GM12873 (cell line): ENCODE data around the gene TRIM42.
A peak's percentile ranks its signal among the peaks of the same experiment; 100 is the strongest.

Experiments used
- TF ChIP-seq, protein P1 (sequence below): IDR thresholded peaks from 2 replicates; pipeline ENCODE4 v1.5.1; 2012; ENCODE audit warnings: low read depth, mild to moderate bottlenecking, moderate library complexity, low read length, control low read depth; ENCODE audit not compliant: insufficient read depth; ENCODE audit errors: missing control alignments

The TRIM42 gene

DNA sequence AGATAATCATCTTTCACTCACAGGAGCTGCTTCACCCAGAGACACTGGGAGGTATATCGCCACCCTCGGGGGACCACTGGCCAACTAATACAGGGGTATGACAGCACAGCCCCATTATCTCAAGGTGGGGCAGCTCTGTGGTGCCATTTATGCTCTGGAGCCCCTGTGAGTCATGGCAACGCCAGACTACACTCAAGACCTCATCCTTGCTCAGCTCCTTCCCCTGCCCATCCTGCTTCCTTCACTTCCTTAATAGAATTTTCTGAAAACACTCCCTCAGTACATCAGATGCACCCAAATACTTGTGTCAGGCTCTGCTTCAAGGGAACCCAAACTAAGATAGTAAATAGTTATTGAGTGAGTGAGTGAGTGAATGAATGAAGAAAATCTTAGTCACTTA is 45.7 kb downstream of the TRIM42 start:
- TF ChIP-seq, protein P1, sequence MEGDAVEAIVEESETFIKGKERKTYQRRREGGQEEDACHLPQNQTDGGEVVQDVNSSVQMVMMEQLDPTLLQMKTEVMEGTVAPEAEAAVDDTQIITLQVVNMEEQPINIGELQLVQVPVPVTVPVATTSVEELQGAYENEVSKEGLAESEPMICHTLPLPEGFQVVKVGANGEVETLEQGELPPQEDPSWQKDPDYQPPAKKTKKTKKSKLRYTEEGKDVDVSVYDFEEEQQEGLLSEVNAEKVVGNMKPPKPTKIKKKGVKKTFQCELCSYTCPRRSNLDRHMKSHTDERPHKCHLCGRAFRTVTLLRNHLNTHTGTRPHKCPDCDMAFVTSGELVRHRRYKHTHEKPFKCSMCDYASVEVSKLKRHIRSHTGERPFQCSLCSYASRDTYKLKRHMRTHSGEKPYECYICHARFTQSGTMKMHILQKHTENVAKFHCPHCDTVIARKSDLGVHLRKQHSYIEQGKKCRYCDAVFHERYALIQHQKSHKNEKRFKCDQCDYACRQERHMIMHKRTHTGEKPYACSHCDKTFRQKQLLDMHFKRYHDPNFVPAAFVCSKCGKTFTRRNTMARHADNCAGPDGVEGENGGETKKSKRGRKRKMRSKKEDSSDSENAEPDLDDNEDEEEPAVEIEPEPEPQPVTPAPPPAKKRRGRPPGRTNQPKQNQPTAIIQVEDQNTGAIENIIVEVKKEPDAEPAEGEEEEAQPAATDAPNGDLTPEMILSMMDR: no peak

DNA sequence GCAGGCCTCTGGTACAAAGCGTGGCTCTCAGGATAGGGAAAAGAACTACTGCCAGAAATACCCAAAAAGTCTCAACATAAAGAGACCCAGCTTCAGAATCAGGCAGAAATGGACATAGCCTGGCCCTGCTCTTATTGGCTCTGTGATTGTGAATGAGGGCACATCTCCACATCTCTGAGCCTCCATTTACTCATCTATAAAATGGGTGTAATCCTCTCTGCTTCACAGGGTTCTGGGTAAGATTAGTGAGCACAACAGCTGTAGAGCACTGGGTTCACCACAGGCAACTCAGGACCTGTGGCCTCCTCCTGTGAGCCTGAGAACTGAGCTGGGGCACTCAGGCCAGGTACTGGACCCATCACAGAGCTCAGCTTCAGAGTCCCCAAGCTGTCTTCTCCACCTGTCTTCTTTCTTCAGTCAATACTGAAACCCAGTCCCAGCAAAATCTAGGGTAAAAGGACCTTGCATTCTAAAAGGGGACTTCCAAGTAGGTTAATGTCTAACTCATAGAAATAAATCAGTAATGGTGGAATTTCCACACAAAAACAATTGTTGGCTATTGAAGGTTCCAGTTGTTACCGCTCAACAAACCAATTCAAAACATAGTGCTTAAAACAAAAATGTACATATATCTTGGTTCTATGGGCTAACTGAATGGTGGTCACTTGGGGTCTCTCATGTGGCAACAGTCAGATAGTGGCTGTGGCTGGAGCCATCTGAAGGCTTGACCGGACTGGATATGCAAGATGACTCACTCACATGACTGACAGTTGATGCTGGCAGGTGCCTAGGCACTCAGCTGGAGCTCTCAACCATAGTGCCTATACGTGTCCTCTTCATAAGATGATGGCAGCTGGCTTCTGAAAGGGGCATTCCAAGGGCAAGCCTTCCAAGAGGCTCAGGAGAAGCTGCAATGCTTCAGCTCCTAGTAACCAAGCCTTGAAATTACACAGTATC is 47.3 kb downstream of the TRIM42 start:
- TF ChIP-seq, protein P1: no peak

DNA sequence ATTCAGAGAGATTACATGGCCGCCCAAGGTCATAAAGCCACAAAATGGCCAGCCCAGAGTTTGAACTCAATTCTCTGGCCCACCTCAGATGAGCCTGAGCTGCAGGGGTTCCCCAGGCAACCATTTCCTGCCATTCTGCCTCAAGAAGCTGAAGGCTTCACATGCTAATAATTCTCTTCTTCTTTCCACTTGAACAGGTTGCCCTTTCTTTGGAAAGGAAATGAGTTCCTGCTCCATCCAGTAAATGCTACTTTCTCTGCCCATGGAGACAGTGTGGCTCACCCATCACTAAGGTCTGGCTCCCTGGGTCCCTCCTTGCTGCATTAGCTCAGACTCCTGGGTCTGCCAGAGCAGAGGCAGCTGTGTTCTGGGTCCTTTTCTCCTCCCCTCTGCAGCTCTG is 48.2 kb downstream of the TRIM42 start:
- TF ChIP-seq, protein P1: no peak

DNA sequence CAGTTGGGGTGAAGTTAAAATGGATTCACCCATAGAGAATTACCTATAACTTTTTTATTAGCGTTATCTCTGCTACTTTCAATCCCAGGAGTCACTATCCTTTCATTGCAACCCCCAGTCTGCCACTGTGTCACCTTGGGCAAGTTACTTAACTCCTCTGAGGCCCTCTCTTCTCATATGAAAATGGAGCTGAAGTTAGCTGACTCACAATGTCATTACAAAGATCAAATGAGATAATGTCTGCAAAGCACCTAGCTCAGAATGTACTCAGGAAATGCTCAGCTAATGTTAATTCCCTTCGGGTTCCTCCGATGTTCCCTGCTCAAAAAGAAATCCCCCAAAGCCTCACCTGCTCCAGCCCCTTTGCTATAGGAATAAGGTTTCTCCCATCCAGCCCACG is 50.0 kb downstream of the TRIM42 start:
- TF ChIP-seq, protein P1: no peak

DNA sequence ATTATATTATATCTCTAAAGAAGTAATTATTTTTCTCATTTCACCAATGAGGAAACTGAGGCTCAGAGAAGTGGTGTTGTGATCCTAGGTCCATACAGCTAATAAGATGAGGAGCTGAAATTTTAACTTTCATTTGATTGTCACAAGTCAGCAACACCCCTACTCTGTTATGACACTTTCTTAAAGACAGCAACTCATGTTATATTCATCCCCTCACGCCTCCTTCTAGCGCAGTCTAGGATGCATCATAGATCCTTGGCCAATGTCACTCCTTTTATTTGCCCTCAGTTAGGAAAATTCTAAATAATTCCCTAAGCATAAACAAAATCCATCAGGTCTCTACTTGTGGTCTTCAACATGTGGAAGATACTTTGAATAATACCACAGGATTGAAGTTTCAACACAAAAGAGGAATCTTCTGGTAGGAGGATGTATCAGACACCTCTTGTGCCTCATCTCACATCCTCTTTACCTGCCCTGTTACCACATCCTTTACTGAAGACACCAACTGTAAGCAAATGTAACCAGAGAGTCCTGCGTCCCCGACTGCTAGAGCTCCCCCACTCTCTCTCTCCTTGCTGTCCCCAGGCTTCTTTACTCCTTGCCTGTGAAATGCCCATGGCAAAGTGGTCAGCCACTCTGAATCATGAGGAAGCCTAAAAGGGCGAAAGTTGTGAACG is 53.7 kb downstream of the TRIM42 start:
- TF ChIP-seq, protein P1: no peak

DNA sequence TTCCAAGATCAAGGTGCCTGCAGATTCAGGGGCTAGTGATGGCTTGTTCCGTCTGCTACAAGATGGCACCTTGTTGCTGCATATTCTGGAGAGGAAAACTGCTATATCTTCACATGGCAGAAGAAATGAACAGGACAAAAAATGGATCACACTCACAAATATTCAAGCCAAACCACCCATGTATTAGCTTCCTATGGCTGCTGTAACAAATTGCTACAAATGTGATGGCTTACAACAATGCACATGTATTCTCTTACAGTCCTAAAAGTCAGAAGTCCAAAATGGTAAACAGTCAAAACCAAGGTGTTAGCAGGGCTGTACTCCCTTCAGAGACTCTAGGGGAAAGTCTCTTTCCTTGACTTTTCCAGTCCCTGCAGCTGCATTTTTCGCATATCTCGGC is 55.8 kb downstream of the TRIM42 start:
- TF ChIP-seq, protein P1: no peak

DNA sequence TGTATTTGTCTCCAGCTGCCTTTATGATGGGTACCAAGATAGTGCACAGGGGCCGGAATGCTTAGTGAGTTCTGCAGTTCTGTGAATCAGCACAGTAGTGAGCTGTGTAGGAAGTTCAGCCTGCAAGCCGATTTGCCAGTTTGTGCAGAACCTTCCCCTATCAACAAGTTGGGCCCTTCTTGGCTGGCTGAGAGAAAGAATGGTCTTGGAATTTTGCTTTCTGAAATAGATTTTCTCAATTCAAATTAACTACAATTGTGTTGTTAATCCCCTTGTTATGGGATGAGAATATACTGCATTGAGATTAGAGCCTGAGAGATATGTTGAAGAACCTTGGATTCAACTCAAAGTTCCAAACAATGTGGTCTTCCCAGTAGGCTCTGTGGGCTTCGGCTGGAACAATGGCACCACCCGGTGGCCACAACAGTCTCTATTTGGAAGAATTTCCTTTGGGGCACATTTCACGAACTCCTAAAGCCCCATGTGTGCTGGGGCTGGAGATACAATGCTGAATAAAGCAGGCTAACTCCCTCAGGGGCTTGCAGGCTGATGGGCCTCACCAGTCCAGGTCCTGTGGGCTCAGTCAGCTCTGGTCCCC is 59.1 kb downstream of the TRIM42 start:
- TF ChIP-seq, protein P1: peak; percentile 53
